Measurements from ENCODE around the gene SH3BGRL2. TPM values are rescaled to one million over a fixed set of nuclear protein-coding genes. Genes with fewer than 3 reads are reported as not detected.

SH3BGRL2 gene
- total RNA-seq, 1 donor from 2014 or later = not detected

DNA sequence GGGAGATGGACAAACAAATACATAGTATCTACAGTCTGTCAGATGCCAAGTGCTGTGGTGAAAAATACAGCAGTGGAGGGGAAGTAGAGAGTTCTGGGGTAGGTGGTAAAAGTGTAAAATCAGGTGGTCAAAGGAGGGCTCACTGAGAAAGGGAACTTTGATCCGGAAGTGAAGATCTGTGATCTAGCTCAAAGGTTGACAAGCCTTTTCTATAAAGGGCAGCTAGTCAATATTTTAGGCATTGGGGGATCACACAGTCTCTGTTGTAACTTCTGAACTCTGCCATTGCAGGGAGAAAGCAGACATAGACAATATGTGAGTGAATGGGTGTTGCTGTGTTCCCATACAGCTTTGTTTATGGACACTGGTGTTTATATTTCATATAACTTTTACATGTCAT, 38.6 kb downstream of the SH3BGRL2 start:
- CTCF ChIA-PET = no interaction called here
- H3K27ac Mint-ChIP-seq = no peak overlapping the region

DNA sequence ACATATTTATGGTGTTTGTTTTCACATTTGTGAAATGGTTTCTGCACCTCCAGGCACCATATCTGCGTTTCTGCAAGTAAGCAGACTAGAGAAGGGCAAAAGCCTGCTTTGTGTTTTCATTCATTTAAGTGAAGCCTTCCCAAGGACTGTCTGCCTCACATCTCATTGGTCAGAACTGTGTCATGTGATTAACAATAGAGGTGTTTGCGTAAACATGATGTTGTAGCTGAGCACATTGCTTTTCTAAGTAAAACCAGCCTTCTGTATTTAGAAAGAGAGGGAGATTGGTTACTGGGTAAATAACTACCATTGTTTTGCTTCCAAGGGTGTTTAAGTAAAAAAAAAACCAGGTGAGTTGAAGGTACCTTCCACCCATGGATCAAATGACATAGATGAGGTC, 39.7 kb downstream of the SH3BGRL2 start:
- DNase-seq (no peak), ATAC-seq (ENCODE audit: low read depth) (no peak)
- H3K27ac Mint-ChIP-seq = no peak overlapping the region
- no peaks in the 10 kb centered on the region for H3K9me3 Mint-ChIP-seq
- POLR2A ChIA-PET = no interaction called here
- TF ChIP-seq, protein P1, sequence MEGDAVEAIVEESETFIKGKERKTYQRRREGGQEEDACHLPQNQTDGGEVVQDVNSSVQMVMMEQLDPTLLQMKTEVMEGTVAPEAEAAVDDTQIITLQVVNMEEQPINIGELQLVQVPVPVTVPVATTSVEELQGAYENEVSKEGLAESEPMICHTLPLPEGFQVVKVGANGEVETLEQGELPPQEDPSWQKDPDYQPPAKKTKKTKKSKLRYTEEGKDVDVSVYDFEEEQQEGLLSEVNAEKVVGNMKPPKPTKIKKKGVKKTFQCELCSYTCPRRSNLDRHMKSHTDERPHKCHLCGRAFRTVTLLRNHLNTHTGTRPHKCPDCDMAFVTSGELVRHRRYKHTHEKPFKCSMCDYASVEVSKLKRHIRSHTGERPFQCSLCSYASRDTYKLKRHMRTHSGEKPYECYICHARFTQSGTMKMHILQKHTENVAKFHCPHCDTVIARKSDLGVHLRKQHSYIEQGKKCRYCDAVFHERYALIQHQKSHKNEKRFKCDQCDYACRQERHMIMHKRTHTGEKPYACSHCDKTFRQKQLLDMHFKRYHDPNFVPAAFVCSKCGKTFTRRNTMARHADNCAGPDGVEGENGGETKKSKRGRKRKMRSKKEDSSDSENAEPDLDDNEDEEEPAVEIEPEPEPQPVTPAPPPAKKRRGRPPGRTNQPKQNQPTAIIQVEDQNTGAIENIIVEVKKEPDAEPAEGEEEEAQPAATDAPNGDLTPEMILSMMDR (IDR thresholded peaks at IDR 0.05) = no peak
- CTCF ChIA-PET = no interaction called here
- no peaks in the 10 kb centered on the region for H3K36me3 Mint-ChIP-seq (ENCODE audit: low read depth)
- no peaks in the 10 kb centered on the region for H3K27me3 Mint-ChIP-seq
- no peak overlapping the region for H3K4me3 Mint-ChIP-seq
- peaks cover 5% of the 10 kb centered on the region for H3K4me1 Mint-ChIP-seq
- intact Hi-C loops (cut with micrococcal nuclease) = no loop called here

More for the DNA sequence above, 38.6 kb downstream of the SH3BGRL2 start:
- H3K27me3 Mint-ChIP-seq = no peaks in the 10 kb centered on the region
- H3K4me1 Mint-ChIP-seq = peaks cover 5% of the 10 kb centered on the region
- no peak for ATAC-seq (ENCODE audit: low read depth)
- intact Hi-C loops (cut with micrococcal nuclease) = no loop called here
- DNase-seq = no peak
- H3K4me3 Mint-ChIP-seq = no peak overlapping the region
- H3K9me3 Mint-ChIP-seq = no peaks in the 10 kb centered on the region
- TF ChIP-seq, protein P1 (IDR thresholded peaks at IDR 0.05) = no peak
- POLR2A ChIA-PET = no interaction called here
- H3K36me3 Mint-ChIP-seq (ENCODE audit: low read depth) = no peaks in the 10 kb centered on the region

DNA sequence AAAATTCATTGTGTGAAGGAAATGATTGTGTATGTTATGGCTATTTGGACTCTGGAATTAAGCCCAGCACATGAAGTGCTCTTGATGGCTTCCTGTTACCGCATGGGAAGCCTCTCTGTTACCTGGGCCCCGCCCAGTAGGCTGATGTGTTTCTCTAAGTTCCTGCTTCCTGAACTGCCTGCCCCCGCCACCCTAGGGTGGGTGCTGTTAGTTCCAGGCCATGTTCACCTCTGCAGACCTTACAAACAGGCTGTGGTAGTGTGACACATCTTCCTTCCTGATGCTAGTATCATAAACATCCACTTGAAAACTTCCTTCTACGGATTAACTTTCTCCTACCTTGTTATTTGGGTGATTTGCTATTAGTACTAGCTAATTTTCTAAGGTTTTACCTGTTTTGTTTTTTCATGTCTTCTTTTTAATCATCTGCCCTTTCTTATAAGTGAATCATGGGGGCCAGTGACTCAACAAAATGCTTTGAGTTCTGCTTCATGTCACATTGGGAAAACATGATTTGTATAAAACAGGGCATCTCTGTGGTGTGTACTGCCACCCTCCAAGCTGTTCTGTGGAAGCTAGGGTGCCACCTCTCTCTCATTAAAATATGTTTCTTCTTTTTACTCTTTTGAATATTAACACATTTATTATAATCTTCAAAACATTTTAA, 40.6 kb downstream of the SH3BGRL2 start:
- intact Hi-C loops (cut with micrococcal nuclease) = no loop called here
- peaks cover 5% of the 10 kb centered on the region for H3K4me1 Mint-ChIP-seq
- H3K27me3 Mint-ChIP-seq = no peaks in the 10 kb centered on the region
- ChIA-PET POLR2A (no interaction called here), CTCF (no interaction called here)
- TF ChIP-seq, protein P1 (IDR thresholded peaks at IDR 0.05) = no peak
- H3K4me3 Mint-ChIP-seq = no peak overlapping the region
- H3K36me3 Mint-ChIP-seq (ENCODE audit: low read depth) = no peaks in the 10 kb centered on the region
- DNase-seq = no peak
- no peak overlapping the region for H3K27ac Mint-ChIP-seq
- H3K9me3 Mint-ChIP-seq = no peaks in the 10 kb centered on the region
- no peak for ATAC-seq (ENCODE audit: low read depth)

DNA sequence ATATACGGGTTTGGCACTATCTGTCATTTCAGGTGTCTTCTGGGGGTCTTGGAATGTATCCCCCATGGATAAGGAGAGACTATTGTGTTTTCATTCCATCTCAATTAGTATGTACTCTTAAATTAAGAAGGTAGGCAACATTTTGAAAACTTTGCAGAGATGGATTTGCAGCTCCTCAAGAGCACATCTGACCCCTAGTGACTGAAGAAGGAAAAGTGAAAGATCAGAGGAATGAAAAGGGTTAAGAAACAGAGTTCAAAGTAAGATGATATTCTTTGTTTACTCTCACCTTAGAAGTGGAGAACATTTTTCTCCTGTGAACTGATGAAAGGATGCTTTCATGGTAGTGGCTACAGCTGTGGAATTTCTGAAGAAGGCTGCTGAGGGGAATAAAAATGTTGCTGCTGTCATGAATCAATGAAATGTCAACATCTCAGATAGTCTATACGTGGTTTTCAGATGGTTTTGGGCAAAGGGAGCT, 41.5 kb downstream of the SH3BGRL2 start:
- Mint-ChIP-seq H3K4me3 (no peak overlapping the region), H3K27me3 (no peaks in the 10 kb centered on the region), H3K36me3 (ENCODE audit: low read depth) (no peaks in the 10 kb centered on the region), H3K4me1 (peaks cover 5% of the 10 kb centered on the region), H3K27ac (no peak overlapping the region), H3K9me3 (no peaks in the 10 kb centered on the region)
- ChIA-PET POLR2A (no interaction called here), CTCF (no interaction called here)
- intact Hi-C loops (cut with micrococcal nuclease) = no loop called here
- ATAC-seq (ENCODE audit: low read depth) (no peak), DNase-seq (no peak)
- TF ChIP-seq, protein P1 (IDR thresholded peaks at IDR 0.05) = no peak

DNA sequence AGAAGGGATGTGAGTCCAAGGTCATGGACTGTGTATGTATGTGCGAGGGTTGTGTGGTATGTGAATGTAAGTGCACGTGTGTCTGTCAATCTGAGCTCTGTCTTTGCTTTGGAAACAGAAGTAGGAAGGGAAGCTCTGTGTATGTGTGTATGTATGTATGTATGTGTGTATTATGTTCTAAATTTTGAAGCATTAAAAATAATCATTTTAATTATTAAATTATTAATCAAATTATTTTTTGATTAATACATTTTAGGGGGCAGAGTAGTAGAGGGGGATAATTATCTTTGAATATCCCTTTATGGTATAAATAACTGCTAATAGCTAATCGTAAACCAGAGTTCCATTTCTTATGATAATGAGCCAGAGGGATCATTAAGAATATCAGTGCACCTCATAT, 42.8 kb downstream of the SH3BGRL2 start:
- no peaks in the 10 kb centered on the region for H3K27me3 Mint-ChIP-seq
- H3K9me3 Mint-ChIP-seq = no peaks in the 10 kb centered on the region
- no peaks in the 10 kb centered on the region for H3K36me3 Mint-ChIP-seq (ENCODE audit: low read depth)
- H3K4me1 Mint-ChIP-seq = peaks cover 5% of the 10 kb centered on the region
- H3K27ac Mint-ChIP-seq = no peak overlapping the region
- CTCF ChIA-PET = no interaction called here
- ATAC-seq (ENCODE audit: low read depth) (no peak), DNase-seq (no peak)
- POLR2A ChIA-PET = no interaction called here
- intact Hi-C loops (cut with micrococcal nuclease) = no loop called here
- TF ChIP-seq, protein P1 (IDR thresholded peaks at IDR 0.05) = no peak
- no peak overlapping the region for H3K4me3 Mint-ChIP-seq

All from activated B cell treated with CpG ODN at 0.5 μM for 24 hours (primary cell).